Thyroid gland (tissue), 4 donors: ENCODE measurements around the gene SHF. TPM values are rescaled to one million over a fixed set of nuclear protein-coding genes. Genes with fewer than 3 reads are reported as not detected.

ENCODE experiments used
- DNase-seq, 2 donors: peaks; one replicate each; pipeline ENCODE4 v3.0.0-alpha.2; 2019
- H3K27ac ChIP-seq, 3 donors: fragments of 200-600 bp; sonication (generic); 1 replicate in 2 of 3; 2 replicates in 1 of 3; pipeline ENCODE4 v1.5.1; 2016 to 2019; ENCODE audit warnings: mild to moderate bottlenecking in 1 of 3, moderate library complexity in 1 of 3
- H3K27me3 ChIP-seq: fragments of 200-600 bp; sonication (generic); one replicate; pipeline ENCODE4 v1.5.1; 2019
- H3K36me3 ChIP-seq, 2 donors: fragments of 200-600 bp; sonication (generic); one replicate each; pipeline ENCODE4 v1.5.1; 2016 to 2019
- H3K4me1 ChIP-seq, 2 donors: fragments of 200-600 bp; sonication (generic); one replicate each; pipeline ENCODE4 v1.5.1; 2017 to 2019
- H3K4me3 ChIP-seq, 3 donors: fragments of 200-600 bp; sonication (generic); replicated peaks in 1 of 3; 1 replicate in 2 of 3; 2 replicates in 1 of 3; pipeline ENCODE4 v1.5.1; 2016; ENCODE audit warnings: mild to moderate bottlenecking in 1 of 3
- H3K9me3 ChIP-seq: fragments of 200-600 bp; sonication (generic); one replicate; pipeline ENCODE4 v1.5.1; 2017
- POLR2A ChIP-seq, 2 donors: fragments of 450-650 bp; IDR thresholded peaks; one replicate each; pipeline ENCODE4 v1.6.1; 2017; ENCODE audit warnings: antibody characterized with exemption in 2 of 2, mild to moderate bottlenecking in 2 of 2, moderate library complexity in 1 of 2
- WGBS, 2 donors: methylation state at CpG; one replicate each; pipeline ENCODE4 v1.1.5; 2017; 5-methylcytosine and 5-hydroxymethylcytosine counted together
- intact Hi-C: fragments of 100-400 bp; cut with DNase I; formaldehyde crosslinking; loops from one replicate; pipeline ENCODE4 v1.15.1; 2023
- total RNA-seq, 4 donors: library from RNA; depleted of rRNA; stranded (reverse); fragments of >200 nt; gene quantifications; one replicate each; pipeline ENCODE4 v1.2.3, GENCODE V29; 2016
- TF ChIP-seq, protein P1 (sequence below), 6 experiments: fragments of 200-600 bp in 3 of 6; fragments of 450-650 bp in 3 of 6; sonication (generic) in 3 of 6; IDR thresholded peaks; one replicate each; pipeline ENCODE4 v1.5.1; 2016 to 2019; ENCODE audit warnings: antibody characterized with exemption in 6 of 6, mild to moderate bottlenecking in 2 of 6, inconsistent platforms in 1 of 6, moderate library complexity in 1 of 6

The SHF gene
- total RNA-seq, 4 donors from 2014 or later: 8.0 to 15.9 (median 8.7) TPM

DNA sequence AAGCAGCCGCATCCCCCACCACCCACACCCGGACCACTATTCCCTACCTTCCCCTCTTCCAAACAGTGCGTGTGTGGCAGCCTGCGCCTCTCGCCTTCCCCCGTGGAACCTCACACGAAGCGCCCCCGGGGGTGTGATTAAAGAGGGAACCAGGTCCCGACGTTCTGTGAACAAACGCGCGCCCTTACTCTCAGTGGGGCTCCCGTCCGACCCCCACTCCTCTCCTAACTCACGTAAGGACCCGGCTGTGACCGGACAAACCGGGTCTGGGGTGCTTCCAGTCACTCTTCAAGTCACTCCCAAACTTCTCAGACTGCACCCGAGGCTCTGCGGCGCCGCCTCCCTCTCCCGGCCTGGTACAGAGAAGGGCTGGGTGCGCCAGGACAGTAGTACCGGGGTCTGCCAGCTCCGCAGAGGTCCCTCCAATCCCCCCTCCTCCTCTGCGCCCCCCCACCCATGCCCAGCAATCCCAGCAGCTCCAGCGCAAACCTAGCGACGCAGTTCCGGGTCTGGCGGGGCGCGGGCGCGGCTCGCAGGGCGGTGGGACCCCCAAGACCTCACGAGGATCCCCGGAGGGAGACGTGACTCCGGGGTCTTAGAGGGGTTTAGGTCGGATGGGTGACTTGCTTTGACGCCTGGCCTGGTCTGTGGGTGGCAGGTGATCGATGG lies 58.7 kb downstream of the SHF start:
- TF ChIP-seq, protein P1, sequence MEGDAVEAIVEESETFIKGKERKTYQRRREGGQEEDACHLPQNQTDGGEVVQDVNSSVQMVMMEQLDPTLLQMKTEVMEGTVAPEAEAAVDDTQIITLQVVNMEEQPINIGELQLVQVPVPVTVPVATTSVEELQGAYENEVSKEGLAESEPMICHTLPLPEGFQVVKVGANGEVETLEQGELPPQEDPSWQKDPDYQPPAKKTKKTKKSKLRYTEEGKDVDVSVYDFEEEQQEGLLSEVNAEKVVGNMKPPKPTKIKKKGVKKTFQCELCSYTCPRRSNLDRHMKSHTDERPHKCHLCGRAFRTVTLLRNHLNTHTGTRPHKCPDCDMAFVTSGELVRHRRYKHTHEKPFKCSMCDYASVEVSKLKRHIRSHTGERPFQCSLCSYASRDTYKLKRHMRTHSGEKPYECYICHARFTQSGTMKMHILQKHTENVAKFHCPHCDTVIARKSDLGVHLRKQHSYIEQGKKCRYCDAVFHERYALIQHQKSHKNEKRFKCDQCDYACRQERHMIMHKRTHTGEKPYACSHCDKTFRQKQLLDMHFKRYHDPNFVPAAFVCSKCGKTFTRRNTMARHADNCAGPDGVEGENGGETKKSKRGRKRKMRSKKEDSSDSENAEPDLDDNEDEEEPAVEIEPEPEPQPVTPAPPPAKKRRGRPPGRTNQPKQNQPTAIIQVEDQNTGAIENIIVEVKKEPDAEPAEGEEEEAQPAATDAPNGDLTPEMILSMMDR (IDR thresholded peaks at IDR 0.05): no peak
- TF ChIP-seq POLR2A (IDR thresholded peaks at IDR 0.05): no peak
- Histone ChIP-seq H3K4me1 (peaks cover 55 to 62% of the 10 kb centered on the region in 2 donors), H3K27me3 (no peaks in the 10 kb centered on the region), H3K27ac (peak overlapping the region; percentile 85 to 96 (median 90)), H3K9me3 (no peaks in the 10 kb centered on the region), H3K36me3 (no peaks in the 10 kb centered on the region), H3K4me3 (peak overlapping the region; percentile 6 to 47 (median 41))
- WGBS, 2 donors: 3 to 5% methylated on average over 37 to 45 of the region's 47 CpGs
- intact Hi-C loops: no loop called here
- peak; percentile 58 to 60 for DNase-seq

DNA sequence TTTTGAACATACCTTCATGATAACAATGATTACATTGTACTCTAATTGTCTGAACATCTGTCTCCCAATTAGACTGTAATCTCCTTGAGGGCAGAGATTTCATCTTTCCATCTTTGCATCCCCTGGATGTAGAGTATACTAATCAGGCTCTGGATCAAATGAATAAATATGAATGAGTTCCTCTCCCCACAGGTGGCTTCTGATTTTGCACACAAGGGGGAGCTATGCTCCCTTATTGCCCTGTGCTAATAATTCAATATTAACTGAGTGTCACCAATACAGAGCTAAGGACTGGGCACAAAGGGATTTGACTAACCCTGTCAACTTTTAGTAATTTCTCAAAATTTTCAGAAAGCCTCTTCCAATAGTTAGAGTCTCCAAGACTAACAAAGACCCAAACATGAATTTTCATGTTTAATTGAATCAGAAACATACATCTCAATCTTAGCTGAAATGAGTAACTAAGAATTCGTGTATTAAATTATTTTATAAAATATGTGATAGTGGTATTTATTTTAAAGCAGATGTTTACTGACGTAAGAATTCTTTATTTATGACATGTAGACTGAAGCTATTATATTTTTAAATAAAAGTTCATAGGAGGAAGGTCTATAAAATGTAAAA lies 61.1 kb downstream of the SHF start:
- DNase-seq: peak; percentile 30 to 31
- Histone ChIP-seq H3K36me3 (no peaks in the 10 kb centered on the region), H3K27me3 (no peaks in the 10 kb centered on the region), H3K4me3 (no peak overlapping the region), H3K27ac (peak overlapping the region; percentile 0 to 82 (median 80)), H3K9me3 (no peaks in the 10 kb centered on the region), H3K4me1 (peaks cover 52 to 60% of the 10 kb centered on the region in 2 donors)
- WGBS, 2 donors: 77 to 79% methylated on average over 2 of the region's 2 CpGs
- intact Hi-C loops: no loop called here
- TF ChIP-seq, protein P1 (IDR thresholded peaks at IDR 0.05): peak in 5 of 6 experiments; percentile 25 to 57 (median 52)
- TF ChIP-seq POLR2A (IDR thresholded peaks at IDR 0.05): no peak

DNA sequence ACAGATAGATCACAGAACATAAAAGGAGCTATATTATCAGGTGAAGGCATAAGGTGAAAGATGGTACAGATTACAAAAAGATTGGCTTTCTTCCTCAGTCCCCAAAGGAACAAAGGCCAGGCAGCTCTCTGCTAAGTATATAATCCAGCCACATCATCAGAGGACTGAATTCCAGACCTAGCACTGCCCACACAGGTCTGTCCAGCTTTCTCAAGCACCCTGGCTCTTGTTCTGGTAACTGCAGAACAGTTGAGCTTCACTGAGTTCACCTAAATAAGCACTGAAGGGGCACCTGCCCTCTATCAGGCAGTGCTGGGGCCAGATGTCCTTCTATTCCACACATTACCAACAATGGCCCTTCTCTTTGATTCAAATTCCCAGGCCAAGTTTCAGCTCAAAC lies 64.4 kb downstream of the SHF start:
- TF ChIP-seq, protein P1 (IDR thresholded peaks at IDR 0.05): peak in 2 of 6 experiments; percentile 25 to 26
- TF ChIP-seq POLR2A (IDR thresholded peaks at IDR 0.05): peak in 1 of 2 donors; percentile 51
- no peak overlapping the region for H3K4me3 ChIP-seq
- H3K27ac ChIP-seq: peak overlapping the region; percentile 82 to 97 (median 94)
- H3K27me3 ChIP-seq: no peaks in the 10 kb centered on the region
- no peaks in the 10 kb centered on the region for H3K36me3 ChIP-seq
- no peaks in the 10 kb centered on the region for H3K9me3 ChIP-seq
- peak; percentile 95 for DNase-seq
- H3K4me1 ChIP-seq: peaks cover 41 to 47% of the 10 kb centered on the region in 2 donors
- intact Hi-C loops: no loop called here

DNA sequence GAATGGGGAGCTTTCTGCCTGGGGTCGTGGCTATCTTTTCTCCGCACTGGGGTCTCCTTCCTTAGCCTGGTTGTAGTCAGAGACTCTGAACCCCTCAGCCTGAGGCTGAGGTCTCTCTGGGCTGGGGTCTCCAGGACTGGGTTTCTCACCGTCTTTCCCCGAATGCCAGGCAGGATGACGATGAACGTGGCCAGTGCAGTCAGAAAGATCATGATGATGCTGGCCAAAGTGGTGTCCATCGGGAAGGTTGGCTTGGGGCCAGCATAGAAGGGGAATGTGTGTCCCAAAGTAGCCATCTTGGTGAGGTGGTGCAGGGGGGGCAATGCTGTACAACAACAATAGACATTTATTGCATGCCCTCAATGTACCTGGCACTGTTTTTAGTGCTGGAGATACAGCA lies 65.0 kb downstream of the SHF start:
- 78 to 82% methylated on average over 7 of the region's 7 CpGs for WGBS, 2 donors
- no peaks in the 10 kb centered on the region for H3K9me3 ChIP-seq
- peak in 1 of 2 donors; percentile 33 for DNase-seq
- H3K4me3 ChIP-seq: no peak overlapping the region
- H3K27ac ChIP-seq: peak overlapping the region; percentile 82 to 97 (median 94)
- H3K27me3 ChIP-seq: no peaks in the 10 kb centered on the region
- TF ChIP-seq POLR2A (IDR thresholded peaks at IDR 0.05): no peak
- TF ChIP-seq, protein P1 (IDR thresholded peaks at IDR 0.05): no peak
- peaks cover 37 to 43% of the 10 kb centered on the region in 2 donors for H3K4me1 ChIP-seq
- H3K36me3 ChIP-seq: no peaks in the 10 kb centered on the region
- intact Hi-C loops: no loop called here
